ENCODE results near the gene COL16A1. TPM values are rescaled to one million over a fixed set of nuclear protein-coding genes. Genes with fewer than 3 reads are reported as not detected.

COL16A1 gene
- polyA plus RNA-seq, 1 of the 3 experiments (the other 2 are of a cell fraction) = 10.4 TPM

DNA sequence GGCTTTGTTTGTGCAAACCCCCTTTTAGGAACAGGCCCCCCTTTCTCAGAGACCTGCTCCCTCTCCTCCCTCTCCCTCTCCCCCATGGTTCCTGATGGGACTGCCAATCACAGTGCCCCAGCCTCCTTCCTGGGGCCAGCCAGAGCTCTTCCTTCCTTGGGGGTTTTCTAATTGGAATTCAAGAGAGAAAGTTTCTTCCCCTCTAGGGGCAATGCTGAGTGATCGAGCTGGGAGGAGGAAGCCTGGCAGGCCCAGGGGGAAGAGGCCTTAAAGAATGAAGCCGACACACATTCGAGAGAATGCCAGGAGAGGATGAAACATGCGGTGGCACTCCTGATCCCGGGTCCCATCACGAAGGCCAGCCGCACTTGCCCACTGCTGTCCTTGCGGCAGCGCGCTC, 21.3 kb upstream of the COL16A1 start:
- no peaks in the 10 kb centered on the region for H4K20me1 ChIP-seq (ENCODE audit: insufficient read depth)
- H3K4me2 ChIP-seq = no peak overlapping the region
- DNase-seq = no peak
- peaks cover 0 to 6% of the 10 kb centered on the region in 2 experiments; a peak in 1 of 4 replicates for H3K4me1 ChIP-seq (ENCODE audit: control insufficient read depth in 1 of 2, insufficient read depth in 2 of 2, low read depth in 1 of 2, low read length in 1 of 2)
- H3F3A ChIP-seq (replicated peaks; ENCODE audit: insufficient read depth) = peaks cover 5% of the 10 kb centered on the region
- ChIA-PET CTCF (interaction anchor here (0.8 to 3.4 kb wide), 8 partner anchors 9 to 162 kb away, joined by 3 to 36 read pairs (median 7); partner anchors contain the start of gene COL16A1), POLR2A (no interaction called here)
- no peak overlapping the region for H2AFZ ChIP-seq (ENCODE audit: low read depth)
- no peaks in the 10 kb centered on the region for H3K9me3 ChIP-seq
- 94% methylated on average over 10 of the region's 10 CpGs for WGBS (ENCODE audit: low lambda C conversion rate)
- TF ChIP-seq FOSL2 (IDR thresholded peaks at IDR 0.05; ENCODE audit: borderline replicate concordance, low read depth) = no peak
- no peak for TF ChIP-seq YY1 (IDR thresholded peaks at IDR 0.05; ENCODE audit: low read depth)
- TF ChIP-seq JUND (IDR thresholded peaks at IDR 0.05) = no peak
- no peak for TF ChIP-seq NFIC (IDR thresholded peaks at IDR 0.05; ENCODE audit: borderline replicate concordance)
- no peak for TF ChIP-seq MEF2A (IDR thresholded peaks at IDR 0.05; ENCODE audit: borderline replicate concordance, low read depth)
- no peak overlapping the region for H3K4me3 ChIP-seq (ENCODE audit: low read depth in 2 of 2, low read length in 1 of 2)
- H3K36me3 ChIP-seq (replicated peaks in 1 of 2; ENCODE audit: control insufficient read depth in 1 of 2, insufficient read depth in 2 of 2, low read length in 1 of 2) = peaks cover 0 to 10% of the 10 kb centered on the region in 2 experiments
- no peaks in the 10 kb centered on the region for H3K79me2 ChIP-seq (ENCODE audit: insufficient read depth)
- H3K9ac ChIP-seq = no peak overlapping the region
- H3K27me3 ChIP-seq (ENCODE audit: insufficient read depth) = no peaks in the 10 kb centered on the region
- H3K27ac ChIP-seq (ENCODE audit: low read depth in 2 of 2, low read length in 1 of 2) = no peak overlapping the region
- H3K9me2 ChIP-seq = no peaks in the 10 kb centered on the region

- TF ChIP-seq REST (IDR thresholded peaks at IDR 0.05; ENCODE audit: low read depth, low read length) = peak; percentile 100
- no peak for TF ChIP-seq POLR2AphosphoS5 (IDR thresholded peaks at IDR 0.05; ENCODE audit: low read depth, low read length)
- peaks cover 0 to 7% of the 10 kb centered on the region in 2 experiments for H3K36me3 ChIP-seq (replicated peaks in 1 of 2; ENCODE audit: control insufficient read depth in 1 of 2, insufficient read depth in 2 of 2, low read length in 1 of 2)
- peaks cover 0 to 10% of the 10 kb centered on the region in 2 experiments; a peak in 1 of 4 replicates for H3K4me1 ChIP-seq (ENCODE audit: control insufficient read depth in 1 of 2, insufficient read depth in 2 of 2, low read depth in 1 of 2, low read length in 1 of 2)
- H3K9me3 ChIP-seq = no peaks in the 10 kb centered on the region
- H4K20me1 ChIP-seq (ENCODE audit: insufficient read depth) = no peaks in the 10 kb centered on the region
- no peak overlapping the region for H3K4me3 ChIP-seq (ENCODE audit: low read depth in 2 of 2, low read length in 1 of 2)
- peaks cover 5% of the 10 kb centered on the region for H3F3A ChIP-seq (replicated peaks; ENCODE audit: insufficient read depth)
- H3K79me2 ChIP-seq (ENCODE audit: insufficient read depth) = no peaks in the 10 kb centered on the region
- H3K4me2 ChIP-seq = no peak overlapping the region
- no peaks in the 10 kb centered on the region for H3K9me2 ChIP-seq
- H2AFZ ChIP-seq (ENCODE audit: low read depth) = no peak overlapping the region
- WGBS (ENCODE audit: low lambda C conversion rate) = 75% methylated on average over 5 of the region's 5 CpGs
- H3K9ac ChIP-seq = no peak overlapping the region
- CTCF ChIA-PET = interaction anchor here (0.6 to 3.4 kb wide), 3 partner anchors 8 to 22 kb away, joined by 3 to 36 read pairs (median 22); no protein-coding TSS in a partner anchor
- POLR2A ChIA-PET = no interaction called here
- H3K27me3 ChIP-seq (ENCODE audit: insufficient read depth) = no peaks in the 10 kb centered on the region
- DNase-seq = no peak
- no peak overlapping the region for H3K27ac ChIP-seq (ENCODE audit: low read depth in 2 of 2, low read length in 1 of 2)
Measured at GRCh38 chr1:31723828-31724359, 20.1 kb upstream of the COL16A1 start.

Data from SK-N-SH (cell line).